VCaP (cell line): ENCODE data around the gene FMN2.

Experiments
- H3K27ac ChIP-seq: fragments of 450-650 bp; 2 replicates; pipeline ENCODE4 v1.5.1; 2017
- TF ChIP-seq, protein P1 (sequence below): fragments of 450-650 bp; conservative IDR thresholded peaks from 2 replicates; pipeline ENCODE4 v1.5.1; 2017; ENCODE audit warnings: mild to moderate bottlenecking, moderate library complexity

FMN2 gene

DNA sequence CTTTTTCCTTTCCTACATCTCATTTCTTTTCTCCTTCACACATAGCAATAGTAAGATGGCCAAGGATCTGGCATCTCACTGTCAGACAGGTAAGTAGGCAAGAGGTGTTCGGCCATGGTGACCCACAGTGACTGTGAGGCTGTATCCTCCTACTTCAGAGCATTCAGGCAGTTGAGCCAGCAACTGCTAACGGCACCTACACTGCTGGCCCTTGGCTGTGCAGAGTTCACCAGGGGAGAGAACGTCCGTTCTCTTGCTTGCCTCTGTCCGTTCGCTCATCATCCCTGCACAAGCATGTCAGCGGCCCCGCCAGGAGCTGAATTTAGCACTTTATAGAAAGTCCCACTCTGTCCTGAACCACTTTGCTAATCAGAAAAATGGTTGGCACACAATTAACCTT is 406.7 kb downstream of the FMN2 start:
- no peak overlapping the region for H3K27ac ChIP-seq

DNA sequence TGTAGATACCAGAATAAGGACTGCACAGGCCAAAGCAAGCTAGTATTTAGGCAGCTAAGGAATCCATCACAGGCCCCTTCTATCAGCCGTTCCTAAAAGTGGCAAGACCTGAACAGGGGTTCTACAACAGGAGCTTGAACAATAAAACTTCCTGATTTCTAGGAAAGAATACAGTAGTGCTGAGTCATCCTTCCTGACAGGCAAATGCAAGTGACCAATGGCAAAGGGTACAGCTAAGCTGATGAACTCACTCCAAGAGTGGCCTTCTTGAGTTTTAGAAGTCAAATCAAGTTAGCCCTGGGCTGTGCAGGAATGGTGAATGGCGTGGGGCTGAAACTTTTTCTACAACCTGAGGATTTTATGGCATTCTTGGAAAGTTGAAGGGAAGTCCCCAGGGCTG is 407.3 kb downstream of the FMN2 start:
- no peak overlapping the region for H3K27ac ChIP-seq
- TF ChIP-seq, protein P1, sequence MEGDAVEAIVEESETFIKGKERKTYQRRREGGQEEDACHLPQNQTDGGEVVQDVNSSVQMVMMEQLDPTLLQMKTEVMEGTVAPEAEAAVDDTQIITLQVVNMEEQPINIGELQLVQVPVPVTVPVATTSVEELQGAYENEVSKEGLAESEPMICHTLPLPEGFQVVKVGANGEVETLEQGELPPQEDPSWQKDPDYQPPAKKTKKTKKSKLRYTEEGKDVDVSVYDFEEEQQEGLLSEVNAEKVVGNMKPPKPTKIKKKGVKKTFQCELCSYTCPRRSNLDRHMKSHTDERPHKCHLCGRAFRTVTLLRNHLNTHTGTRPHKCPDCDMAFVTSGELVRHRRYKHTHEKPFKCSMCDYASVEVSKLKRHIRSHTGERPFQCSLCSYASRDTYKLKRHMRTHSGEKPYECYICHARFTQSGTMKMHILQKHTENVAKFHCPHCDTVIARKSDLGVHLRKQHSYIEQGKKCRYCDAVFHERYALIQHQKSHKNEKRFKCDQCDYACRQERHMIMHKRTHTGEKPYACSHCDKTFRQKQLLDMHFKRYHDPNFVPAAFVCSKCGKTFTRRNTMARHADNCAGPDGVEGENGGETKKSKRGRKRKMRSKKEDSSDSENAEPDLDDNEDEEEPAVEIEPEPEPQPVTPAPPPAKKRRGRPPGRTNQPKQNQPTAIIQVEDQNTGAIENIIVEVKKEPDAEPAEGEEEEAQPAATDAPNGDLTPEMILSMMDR: no peak

More for the DNA sequence above, 406.7 kb downstream of the FMN2 start:
- TF ChIP-seq, protein P1: no peak

DNA sequence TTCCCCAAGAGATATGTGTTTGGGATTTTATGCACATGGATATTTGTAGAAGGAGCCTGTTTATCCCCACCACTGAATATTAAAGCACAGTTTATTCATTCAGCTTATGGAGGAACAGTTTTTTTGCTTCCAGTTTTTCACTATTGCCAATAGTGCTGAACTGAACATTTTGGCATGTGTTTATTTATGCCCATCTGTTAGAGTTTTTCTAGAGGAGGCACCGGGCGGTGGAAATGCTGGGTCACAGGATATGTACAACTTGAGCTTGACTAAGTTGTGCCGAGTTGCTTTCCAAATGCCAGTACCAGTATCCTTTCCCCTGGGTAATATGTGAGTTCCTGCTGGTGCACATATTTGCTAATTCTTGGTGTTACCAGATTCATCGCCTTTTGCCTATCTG is 409.0 kb downstream of the FMN2 start:
- no peak overlapping the region for H3K27ac ChIP-seq
- TF ChIP-seq, protein P1: no peak

DNA sequence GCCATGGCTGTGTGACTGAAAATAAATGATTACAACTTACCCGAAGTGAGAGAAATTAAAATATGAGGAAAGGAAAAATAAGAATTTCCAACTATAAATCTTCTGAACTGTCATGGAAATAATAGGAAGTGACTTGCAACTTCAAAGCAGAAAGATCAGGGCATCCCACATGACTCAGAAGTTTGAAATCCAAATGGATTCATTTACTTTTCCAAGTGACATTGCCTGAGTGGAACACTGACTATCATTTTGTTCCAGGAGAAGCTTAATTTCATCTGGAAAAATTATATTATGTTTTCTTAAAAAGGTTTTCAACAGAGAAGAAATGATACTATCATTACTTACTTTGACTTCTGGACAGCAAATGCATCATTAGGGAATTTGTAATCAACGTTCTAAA is 409.4 kb downstream of the FMN2 start:
- no peak overlapping the region for H3K27ac ChIP-seq
- TF ChIP-seq, protein P1: no peak

DNA sequence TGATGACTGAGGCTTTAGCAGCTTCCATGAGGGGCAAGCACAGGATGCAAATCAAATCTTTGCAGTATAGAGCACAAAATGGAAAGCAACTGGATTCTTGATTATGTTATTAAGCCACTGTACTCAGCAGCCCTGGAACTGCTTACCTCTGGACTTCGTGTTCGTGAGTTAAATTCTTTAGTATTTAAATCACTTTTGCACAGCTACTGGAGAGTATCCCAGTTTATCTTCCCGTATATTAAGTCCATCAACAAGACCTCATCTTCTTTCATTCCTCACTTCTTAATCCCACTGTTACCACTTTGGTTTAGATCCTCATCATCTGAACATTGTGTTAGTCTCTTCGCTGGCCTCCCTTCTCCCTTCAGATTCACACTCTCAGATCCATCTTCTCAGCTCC is 411.4 kb downstream of the FMN2 start:
- H3K27ac ChIP-seq: no peak overlapping the region
- TF ChIP-seq, protein P1: no peak

DNA sequence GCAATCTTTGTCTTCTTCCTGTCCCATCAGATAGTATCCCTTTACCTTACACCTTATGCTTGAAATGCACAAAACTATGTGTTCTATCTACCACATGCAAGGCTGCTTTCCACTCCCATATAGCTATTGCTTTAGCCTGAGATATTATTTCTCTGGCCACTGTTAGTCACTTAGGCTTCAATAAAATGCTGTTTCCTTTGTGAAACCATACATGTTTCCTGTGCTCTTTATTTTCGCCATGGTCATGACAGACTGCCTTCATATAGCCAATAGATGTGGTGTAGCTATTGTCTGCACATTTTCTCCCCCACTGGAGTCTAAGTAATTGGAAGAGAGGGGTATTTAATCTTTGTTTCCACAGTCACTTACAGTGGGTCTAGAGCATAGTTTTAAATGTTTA is 411.9 kb downstream of the FMN2 start:
- no peak overlapping the region for H3K27ac ChIP-seq
- TF ChIP-seq, protein P1: no peak

DNA sequence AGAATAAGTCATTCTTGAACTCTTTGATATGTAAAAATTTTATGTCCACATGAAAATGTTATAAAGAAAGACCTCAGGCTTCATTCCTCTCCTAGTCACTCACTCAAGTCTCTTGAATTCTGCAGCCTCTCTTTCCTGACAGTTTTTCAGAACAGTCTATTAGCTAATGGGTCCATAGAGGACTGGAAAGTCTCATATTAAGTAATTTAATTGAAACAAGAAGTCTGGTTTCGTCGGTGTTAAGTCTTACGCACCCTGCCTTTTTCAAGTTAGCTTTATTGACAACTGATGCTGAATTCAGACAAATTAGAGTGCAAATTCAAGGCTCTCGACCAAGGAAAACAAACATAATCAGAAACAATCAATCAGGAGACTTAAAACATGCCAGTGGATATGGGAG is 414.5 kb downstream of the FMN2 start:
- H3K27ac ChIP-seq: no peak overlapping the region
- TF ChIP-seq, protein P1: no peak

DNA sequence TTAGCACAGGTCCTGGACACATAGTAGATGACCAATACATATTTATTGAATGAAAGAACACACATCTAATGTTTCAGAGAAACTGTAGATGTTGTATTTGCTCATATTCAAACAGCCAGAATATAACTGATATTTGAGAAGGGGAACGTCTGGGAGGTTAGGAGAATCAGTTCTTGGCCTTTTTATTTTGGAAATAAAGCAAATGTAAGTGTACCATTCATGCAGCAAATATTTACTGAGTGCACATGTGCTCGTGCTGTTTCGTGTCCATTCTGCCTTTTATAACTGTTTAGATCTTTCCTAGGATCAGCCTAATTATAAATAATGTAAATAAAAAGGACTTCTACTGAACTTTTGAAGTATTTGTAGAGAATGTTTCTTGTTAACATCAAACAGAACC is 416.5 kb downstream of the FMN2 start:
- TF ChIP-seq, protein P1: no peak
- H3K27ac ChIP-seq: peak overlapping the region; percentile 43
